ENCODE measurements around the gene RBBP8. TPM values are rescaled to one million over a fixed set of nuclear protein-coding genes. Genes with fewer than 3 reads are reported as not detected.

RBBP8 gene
- total RNA-seq, 1 donor from 2014 or later: 19.3 TPM

- Mint-ChIP-seq H3K4me3 (ENCODE audit: unreplicated experiment) (no peak overlapping the region), H3K36me3 (ENCODE audit: unreplicated experiment) (no peaks in the 10 kb centered on the region)
- TF ChIP-seq CTCF (IDR thresholded peaks at IDR 0.05): no peak
Measured at GRCh38 chr18:22915337-22915736, 17.8 kb upstream of the RBBP8 start.

GRCh38 chr18:22921772-22922171 lies 11.4 kb upstream of the RBBP8 start:
- no peaks in the 10 kb centered on the region for H3K9me3 Mint-ChIP-seq (ENCODE audit: unreplicated experiment)
- TF ChIP-seq CTCF (IDR thresholded peaks at IDR 0.05): no peak

More at GRCh38 chr18:22915337-22915736, 17.8 kb upstream of the RBBP8 start:
- H3K4me1 Mint-ChIP-seq (ENCODE audit: unreplicated experiment): no peaks in the 10 kb centered on the region
- no peak overlapping the region for H3K27ac Mint-ChIP-seq (ENCODE audit: unreplicated experiment)
- H3K9me3 Mint-ChIP-seq (ENCODE audit: unreplicated experiment): no peaks in the 10 kb centered on the region
- H3K27me3 Mint-ChIP-seq (ENCODE audit: unreplicated experiment): no peaks in the 10 kb centered on the region
- DNase-seq (ENCODE audit: extremely low spot score, unreplicated experiment): no peak

DNA sequence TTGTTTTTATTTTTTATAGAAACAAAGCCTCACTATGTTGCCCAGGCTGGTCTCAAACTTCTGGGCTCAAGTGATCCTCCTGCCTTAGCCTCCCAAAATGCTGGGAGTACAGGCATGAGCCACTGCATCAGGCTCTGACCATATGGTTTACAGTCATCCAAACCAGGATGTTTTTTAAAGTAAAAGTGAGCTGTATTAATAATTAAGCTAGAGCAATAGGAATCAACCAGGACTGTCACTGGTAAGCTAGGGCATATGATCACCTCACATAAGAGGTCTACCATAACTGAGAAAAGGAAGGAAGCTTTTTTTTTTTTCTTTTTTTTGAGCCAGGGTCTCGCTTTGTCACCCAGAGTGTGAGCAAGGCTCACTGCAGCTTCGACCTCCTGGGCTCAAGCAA lies 8.5 kb upstream of the RBBP8 start:
- Mint-ChIP-seq H3K4me3 (ENCODE audit: unreplicated experiment) (no peak overlapping the region), H3K9me3 (ENCODE audit: unreplicated experiment) (no peaks in the 10 kb centered on the region), H3K4me1 (ENCODE audit: unreplicated experiment) (no peaks in the 10 kb centered on the region), H3K27me3 (ENCODE audit: unreplicated experiment) (no peaks in the 10 kb centered on the region), H3K27ac (ENCODE audit: unreplicated experiment) (no peak overlapping the region), H3K36me3 (ENCODE audit: unreplicated experiment) (no peaks in the 10 kb centered on the region)
- DNase-seq (ENCODE audit: extremely low spot score, unreplicated experiment): no peak
- no peak for TF ChIP-seq CTCF (IDR thresholded peaks at IDR 0.05)

More at GRCh38 chr18:22921772-22922171, 11.4 kb upstream of the RBBP8 start:
- Mint-ChIP-seq H3K4me3 (ENCODE audit: unreplicated experiment) (no peak overlapping the region), H3K27me3 (ENCODE audit: unreplicated experiment) (no peaks in the 10 kb centered on the region), H3K36me3 (ENCODE audit: unreplicated experiment) (no peaks in the 10 kb centered on the region), H3K27ac (ENCODE audit: unreplicated experiment) (no peak overlapping the region), H3K4me1 (ENCODE audit: unreplicated experiment) (no peaks in the 10 kb centered on the region)
- DNase-seq (ENCODE audit: extremely low spot score, unreplicated experiment): no peak

DNA sequence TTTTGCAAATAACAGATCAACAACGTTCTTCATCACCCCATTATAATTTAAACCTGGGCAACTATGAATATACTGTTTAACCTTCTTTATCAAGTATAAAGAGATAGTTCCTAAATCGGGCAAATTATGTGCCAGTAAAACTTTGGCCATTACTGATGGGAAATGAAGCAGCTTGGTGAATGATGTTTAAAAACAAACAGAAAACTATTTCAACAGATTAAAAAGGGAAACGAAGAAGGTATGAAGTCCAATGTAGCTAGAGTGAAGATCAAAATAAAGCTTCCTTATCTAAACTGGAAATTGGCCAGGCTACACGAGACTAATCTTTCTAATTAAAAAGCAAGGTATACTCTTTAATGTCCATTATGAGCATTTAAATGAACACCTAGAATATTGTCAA lies 6.7 kb upstream of the RBBP8 start:
- H3K36me3 Mint-ChIP-seq (ENCODE audit: unreplicated experiment): no peaks in the 10 kb centered on the region
- H3K27me3 Mint-ChIP-seq (ENCODE audit: unreplicated experiment): no peaks in the 10 kb centered on the region
- no peak overlapping the region for H3K4me3 Mint-ChIP-seq (ENCODE audit: unreplicated experiment)
- H3K27ac Mint-ChIP-seq (ENCODE audit: unreplicated experiment): no peak overlapping the region
- DNase-seq (ENCODE audit: extremely low spot score, unreplicated experiment): no peak
- no peaks in the 10 kb centered on the region for H3K9me3 Mint-ChIP-seq (ENCODE audit: unreplicated experiment)
- no peak for TF ChIP-seq CTCF (IDR thresholded peaks at IDR 0.05)
- H3K4me1 Mint-ChIP-seq (ENCODE audit: unreplicated experiment): no peaks in the 10 kb centered on the region

GRCh38 chr18:22928339-22928738 lies 4.8 kb upstream of the RBBP8 start:
- DNase-seq (ENCODE audit: extremely low spot score, unreplicated experiment): no peak
- H3K4me1 Mint-ChIP-seq (ENCODE audit: unreplicated experiment): peaks cover 5% of the 10 kb centered on the region
- no peak for TF ChIP-seq CTCF (IDR thresholded peaks at IDR 0.05)
- H3K36me3 Mint-ChIP-seq (ENCODE audit: unreplicated experiment): no peaks in the 10 kb centered on the region
- H3K27me3 Mint-ChIP-seq (ENCODE audit: unreplicated experiment): no peaks in the 10 kb centered on the region
- no peaks in the 10 kb centered on the region for H3K9me3 Mint-ChIP-seq (ENCODE audit: unreplicated experiment)
- no peak overlapping the region for H3K4me3 Mint-ChIP-seq (ENCODE audit: unreplicated experiment)
- no peak overlapping the region for H3K27ac Mint-ChIP-seq (ENCODE audit: unreplicated experiment)

Data from osteocyte (in vitro differentiated cells).